H9 (cell line): Measurements from ENCODE around the gene PCDHGA3. TPM values are rescaled to one million over a fixed set of nuclear protein-coding genes. Genes with fewer than 3 reads are reported as not detected.

Experiments used
- DNase-seq: peaks from one replicate; pipeline ENCODE4 v3.0.0-alpha.2; 2017
- H2AFZ ChIP-seq: one replicate; pipeline ENCODE4 v1.6.1; 2013; ENCODE audit warnings: mild to moderate bottlenecking, low read length, control low read depth, moderate library complexity
- H2AK5ac ChIP-seq: 2 replicates; pipeline ENCODE4 v1.6.1; 2013; ENCODE audit warnings: low read length, control low read depth, mixed read lengths; ENCODE audit not compliant: insufficient read length
- H2BK120ac ChIP-seq: one replicate; pipeline ENCODE4 v1.6.1; 2013; ENCODE audit warnings: low read depth, mild to moderate bottlenecking, low read length, control low read depth, inconsistent platforms; ENCODE audit not compliant: poor library complexity, severe bottlenecking
- H2BK12ac ChIP-seq: 2 replicates; pipeline ENCODE4 v1.6.1; 2013; ENCODE audit warnings: low read length, control low read depth, mixed read lengths, low read depth; ENCODE audit not compliant: insufficient read length
- H2BK15ac ChIP-seq: 2 replicates; pipeline ENCODE4 v1.6.1; 2013; ENCODE audit warnings: low read depth, low read length, control low read depth
- H2BK20ac ChIP-seq: one replicate; pipeline ENCODE4 v1.6.1; 2013; ENCODE audit warnings: low read depth, mild to moderate bottlenecking, low read length, control low read depth, inconsistent platforms; ENCODE audit not compliant: poor library complexity, severe bottlenecking
- H2BK5ac ChIP-seq: 2 replicates; pipeline ENCODE4 v1.6.1; 2013; ENCODE audit warnings: low read length, control low read depth, mixed read lengths; ENCODE audit not compliant: insufficient read length
- H3K14ac ChIP-seq: 2 replicates; pipeline ENCODE4 v1.6.1; 2013; ENCODE audit warnings: low read length, control low read depth; ENCODE audit not compliant: insufficient read depth
- H3K18ac ChIP-seq: 2 replicates; pipeline ENCODE4 v1.6.1; 2013; ENCODE audit warnings: low read depth, mild to moderate bottlenecking, mixed read lengths, low read length, control low read depth; ENCODE audit not compliant: insufficient read length
- H3K23ac ChIP-seq: 2 replicates; pipeline ENCODE4 v1.6.1; 2013; ENCODE audit warnings: low read length, control low read depth, mixed read lengths, low read depth; ENCODE audit not compliant: insufficient read length
- H3K23me2 ChIP-seq: 2 replicates; pipeline ENCODE4 v1.6.1; 2013; ENCODE audit warnings: low read depth, mild to moderate bottlenecking, mixed read lengths, low read length, control low read depth; ENCODE audit not compliant: insufficient read length, poor library complexity, severe bottlenecking
- H3K27ac ChIP-seq: 2 replicates; pipeline ENCODE4 v1.5.1; 2013; ENCODE audit warnings: low read length, control low read depth, mixed read lengths, low read depth; ENCODE audit not compliant: insufficient read length
- H3K27me3 ChIP-seq: 2 replicates; pipeline ENCODE4 v1.6.1; 2013; ENCODE audit warnings: low read length, control low read depth, inconsistent platforms; ENCODE audit not compliant: insufficient read depth
- H3K4ac ChIP-seq: 2 replicates; pipeline ENCODE4 v1.6.1; 2013; ENCODE audit warnings: low read depth, mild to moderate bottlenecking, control low read depth, inconsistent platforms, low read length, moderate library complexity
- H3K4me1 ChIP-seq: 2 replicates; pipeline ENCODE4 v1.6.1; 2013; ENCODE audit warnings: low read length, control low read depth, inconsistent platforms; ENCODE audit not compliant: insufficient read depth
- H3K4me2 ChIP-seq: 2 replicates; pipeline ENCODE4 v1.6.1; 2013; ENCODE audit warnings: low read length, control low read depth, mixed read lengths; ENCODE audit not compliant: insufficient read length, insufficient read depth
- H3K56ac ChIP-seq: 2 replicates; pipeline ENCODE4 v1.6.1; 2013; ENCODE audit warnings: low read depth, mild to moderate bottlenecking, mixed read lengths, low read length, control low read depth; ENCODE audit not compliant: insufficient read length
- H3K79me1 ChIP-seq: 2 replicates; pipeline ENCODE4 v1.6.1; 2013; ENCODE audit warnings: low read depth, mild to moderate bottlenecking, moderate library complexity, low read length, control low read depth, inconsistent platforms; ENCODE audit not compliant: insufficient read depth, poor library complexity, severe bottlenecking
- H3K79me2 ChIP-seq: 2 replicates; pipeline ENCODE4 v1.6.1; 2013; ENCODE audit warnings: low read length, control low read depth, inconsistent platforms; ENCODE audit not compliant: insufficient read depth
- H3K9ac ChIP-seq: 2 replicates; pipeline ENCODE4 v1.6.1; 2013; ENCODE audit warnings: low read length, control low read depth, mixed read lengths; ENCODE audit not compliant: insufficient read length; ENCODE audit errors: extremely low read depth
- H3K9me3 ChIP-seq: one replicate; pipeline ENCODE4 v1.6.1; 2013; ENCODE audit warnings: low read depth, low read length, inconsistent platforms; ENCODE audit not compliant: control insufficient read depth
- H3T11ph ChIP-seq: one replicate; pipeline ENCODE4 v1.6.1; 2013; ENCODE audit warnings: mild to moderate bottlenecking, low read length, control low read depth, inconsistent platforms
- H4K20me1 ChIP-seq: one replicate; pipeline ENCODE4 v1.6.1; 2013; ENCODE audit not compliant: control insufficient read depth, insufficient read length, insufficient read depth
- H4K5ac ChIP-seq: 2 replicates; pipeline ENCODE4 v1.6.1; 2013; ENCODE audit warnings: low read depth, mild to moderate bottlenecking, mixed read lengths, low read length, control low read depth; ENCODE audit not compliant: insufficient read length
- H4K8ac ChIP-seq: replicated peaks from 2 replicates; pipeline ENCODE4 v1.6.1; 2013; ENCODE audit warnings: low read length, control low read depth, mixed read lengths, low read depth; ENCODE audit not compliant: insufficient read length
- H4K91ac ChIP-seq: 2 replicates; pipeline ENCODE4 v1.6.1; 2013; ENCODE audit warnings: low read depth, mild to moderate bottlenecking, moderate library complexity, mixed read lengths, low read length, control low read depth; ENCODE audit not compliant: insufficient read length
- H3K27ac Mint-ChIP-seq, 3 experiments: 2 replicates in 2 of 3; 3 replicates in 1 of 3; pipeline ENCODE4 v1.8.0; 2020 to 2021; ENCODE audit warnings: mixed read lengths in 3 of 3, mild to moderate bottlenecking in 1 of 3, moderate library complexity in 1 of 3
- H3K27me3 Mint-ChIP-seq: 2 replicates; pipeline ENCODE4 v1.8.0; 2021; ENCODE audit warnings: low read depth, mild to moderate bottlenecking, moderate library complexity, mixed read lengths
- H3K36me3 Mint-ChIP-seq, 3 experiments: 2 replicates in 2 of 3; 3 replicates in 1 of 3; pipeline ENCODE4 v1.8.0; 2020 to 2021; ENCODE audit warnings: low read depth in 3 of 3, mixed read lengths in 3 of 3; ENCODE audit not compliant: insufficient read depth in 1 of 3
- H3K4me1 Mint-ChIP-seq, 2 experiments: 2 replicates each; pipeline ENCODE4 v1.8.0; 2020; ENCODE audit warnings: mixed read lengths in 2 of 2
- H3K4me3 Mint-ChIP-seq, 2 experiments: 2 replicates in 1 of 2; 3 replicates in 1 of 2; pipeline ENCODE4 v1.8.0; 2020 to 2021; ENCODE audit warnings: mild to moderate bottlenecking in 2 of 2, mixed read lengths in 2 of 2, moderate library complexity in 1 of 2
- H3K9me3 Mint-ChIP-seq, 2 experiments: 2 replicates in 1 of 2; 3 replicates in 1 of 2; pipeline ENCODE4 v1.8.0; 2020; ENCODE audit warnings: mild to moderate bottlenecking in 2 of 2, mixed read lengths in 2 of 2, moderate library complexity in 1 of 2
- WGBS: extraction: QIAGEN DNeasy Blood & Tissue Kit; methylation state at CpG from one replicate; pipeline ENCODE4 v1.1.7; 2013; ENCODE audit warnings: missing lambda C conversion rate, low lambda C conversion rate, mixed read lengths; ENCODE audit not compliant: insufficient read length; ENCODE audit errors: extremely low coverage; 5-methylcytosine and 5-hydroxymethylcytosine counted together
- total RNA-seq: library from RNA; stranded (reverse); gene quantifications from 2 replicates; pipeline ENCODE4 v1.2.1, GENCODE V29; 2021
- TF ChIP-seq, protein P1 (sequence below): fragments of 200-600 bp; sonication (generic); conservative IDR thresholded peaks from 3 replicates; pipeline ENCODE4 v1.8.0; 2021; ENCODE audit warnings: antibody characterized with exemption, mild to moderate bottlenecking

Gene PCDHGA3
- total RNA-seq, 1 experiment from 2014 or later: 0.94 TPM

- Histone ChIP-seq H3K18ac (no peak within 1 kb of the TSS), H4K5ac (no peak within 1 kb of the TSS), H2AFZ (no peak within 1 kb of the TSS), H3K9ac (no peak within 1 kb of the TSS), H3K27ac (no peak within 1 kb of the TSS), H3K4me2 (no peak within 1 kb of the TSS), H3K14ac (no peak within 1 kb of the TSS), H2BK5ac (no peak within 1 kb of the TSS), H3K56ac (no peak within 1 kb of the TSS), H3K23me2 (no peaks in the 10 kb centered on the region), H3K4ac (no peak within 1 kb of the TSS), H3K79me1 (no peaks in the 10 kb centered on the region), H3K4me1 (no peaks in the 10 kb centered on the region), H4K20me1 (no peaks in the 10 kb centered on the region), H2BK20ac (no peak within 1 kb of the TSS), H2BK120ac (no peak within 1 kb of the TSS), H4K91ac (no peak within 1 kb of the TSS), H3K23ac (no peak within 1 kb of the TSS), H3T11ph (no peak within 1 kb of the TSS), H2AK5ac (no peak within 1 kb of the TSS), H2BK15ac (no peak within 1 kb of the TSS), H4K8ac (no peak within 1 kb of the TSS), H3K27me3 (no peaks in the 10 kb centered on the region), H2BK12ac (no peak within 1 kb of the TSS), H3K79me2 (no peaks in the 10 kb centered on the region), H3K9me3 (peaks cover 34% of the 10 kb centered on the region)
- DNase-seq: no peak
- H3K9me3 Mint-ChIP-seq: peaks cover 57 to 69% of the 10 kb centered on the region in 2 experiments
- H3K27ac Mint-ChIP-seq: no peak within 1 kb of the TSS; a peak in 1 of 7 replicates
- no peak within 1 kb of the TSS for H3K4me3 Mint-ChIP-seq
- H3K4me1 Mint-ChIP-seq: no peaks in the 10 kb centered on the region
- H3K36me3 Mint-ChIP-seq: peaks cover 33 to 52% (median 50%) of the 10 kb centered on the region in 3 experiments
- H3K27me3 Mint-ChIP-seq: peaks cover 9% of the 10 kb centered on the region
- TF ChIP-seq, protein P1, sequence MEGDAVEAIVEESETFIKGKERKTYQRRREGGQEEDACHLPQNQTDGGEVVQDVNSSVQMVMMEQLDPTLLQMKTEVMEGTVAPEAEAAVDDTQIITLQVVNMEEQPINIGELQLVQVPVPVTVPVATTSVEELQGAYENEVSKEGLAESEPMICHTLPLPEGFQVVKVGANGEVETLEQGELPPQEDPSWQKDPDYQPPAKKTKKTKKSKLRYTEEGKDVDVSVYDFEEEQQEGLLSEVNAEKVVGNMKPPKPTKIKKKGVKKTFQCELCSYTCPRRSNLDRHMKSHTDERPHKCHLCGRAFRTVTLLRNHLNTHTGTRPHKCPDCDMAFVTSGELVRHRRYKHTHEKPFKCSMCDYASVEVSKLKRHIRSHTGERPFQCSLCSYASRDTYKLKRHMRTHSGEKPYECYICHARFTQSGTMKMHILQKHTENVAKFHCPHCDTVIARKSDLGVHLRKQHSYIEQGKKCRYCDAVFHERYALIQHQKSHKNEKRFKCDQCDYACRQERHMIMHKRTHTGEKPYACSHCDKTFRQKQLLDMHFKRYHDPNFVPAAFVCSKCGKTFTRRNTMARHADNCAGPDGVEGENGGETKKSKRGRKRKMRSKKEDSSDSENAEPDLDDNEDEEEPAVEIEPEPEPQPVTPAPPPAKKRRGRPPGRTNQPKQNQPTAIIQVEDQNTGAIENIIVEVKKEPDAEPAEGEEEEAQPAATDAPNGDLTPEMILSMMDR: peak; percentile 20; the same call in 1 of the 3 replicates
- no CpG with 5 or more reads among the region's 27 CpGs for WGBS
Measured at GRCh38 chr5:141373673-141374317, 30.2 kb downstream of the PCDHGA3 start, which contains the start of gene PCDHGA6. TSS of gene PCDHGA6 (plus strand) at chr5:141373891. CDS start at chr5:141374084, 193 bp downstream.
